VCaP (cell line): Measurements from ENCODE around the gene KCTD6.

Source experiments
- H3K27ac ChIP-seq: fragments of 450-650 bp; 2 replicates; pipeline ENCODE4 v1.5.1; 2017
- CTCF ChIP-seq: fragments of 450-650 bp; conservative IDR thresholded peaks from 2 replicates; pipeline ENCODE4 v1.5.1; 2017; ENCODE audit warnings: mild to moderate bottlenecking, moderate library complexity

The KCTD6 gene

GRCh38 chr3:58478781-58479180, 13.1 kb upstream of the KCTD6 start:
- TF ChIP-seq CTCF, result no peak

DNA sequence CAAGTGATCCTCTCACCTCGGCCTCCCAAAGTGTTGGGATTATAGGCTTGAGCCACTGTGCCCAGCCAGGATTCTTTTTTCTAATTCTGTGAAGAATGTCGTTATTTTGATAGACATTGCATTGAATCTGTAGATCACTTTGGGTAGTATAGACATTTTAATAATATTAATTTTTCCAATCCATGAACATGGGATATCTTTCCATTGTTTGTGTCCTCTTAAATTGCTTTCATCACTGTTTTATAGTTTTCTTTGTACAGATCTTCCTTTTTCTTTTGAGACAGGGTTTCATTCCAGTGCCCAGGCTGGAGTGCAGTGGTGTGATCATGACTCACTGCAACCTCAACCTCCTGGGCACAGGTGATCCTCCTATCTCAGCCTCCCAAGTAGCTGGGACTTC, 11.6 kb upstream of the KCTD6 start:
- TF ChIP-seq CTCF, result no peak
- no peak overlapping the region for H3K27ac ChIP-seq

More at GRCh38 chr3:58478781-58479180, 13.1 kb upstream of the KCTD6 start:
- no peak overlapping the region for H3K27ac ChIP-seq

DNA sequence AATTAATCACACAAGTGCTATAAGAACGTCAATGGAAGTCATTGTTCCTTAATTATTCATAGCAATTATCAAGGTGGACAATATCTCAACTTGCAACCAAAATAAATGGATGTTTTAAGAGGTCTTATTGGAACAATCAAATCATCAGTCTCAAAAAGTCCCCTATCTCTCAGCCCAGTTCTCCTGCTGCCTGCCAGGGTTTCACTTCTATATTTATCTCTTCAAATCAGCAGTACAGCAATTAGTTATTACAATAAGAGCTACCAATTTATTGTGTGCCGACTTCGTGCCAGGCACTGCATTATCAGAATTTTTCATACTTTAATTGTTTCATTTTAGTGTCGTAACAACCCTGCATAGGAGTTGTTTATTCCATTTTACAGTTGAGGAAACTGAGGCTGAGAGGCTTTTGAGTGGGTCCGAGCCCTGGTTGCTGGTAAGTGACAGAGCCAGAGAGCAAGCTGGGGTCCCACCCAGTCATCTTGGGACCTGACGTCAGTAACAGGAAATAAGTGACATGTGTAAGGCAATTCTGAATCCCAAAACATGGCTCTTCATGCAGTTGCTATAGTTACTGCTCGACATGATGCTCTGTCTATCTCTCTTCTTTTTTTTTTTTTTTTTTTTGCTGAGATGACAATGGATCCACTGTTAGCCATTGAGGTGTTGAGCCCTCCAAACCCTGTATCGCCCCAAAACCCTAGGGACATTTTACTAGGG, 8.8 kb upstream of the KCTD6 start:
- no peak for TF ChIP-seq CTCF
- H3K27ac ChIP-seq, result no peak overlapping the region

GRCh38 chr3:58484045-58484721, 7.7 kb upstream of the KCTD6 start:
- TF ChIP-seq CTCF, result no peak
- H3K27ac ChIP-seq, result no peak overlapping the region

- no peak for TF ChIP-seq CTCF
- no peak overlapping the region for H3K27ac ChIP-seq
Measured at GRCh38 chr3:58484722-58485069, 7.2 kb upstream of the KCTD6 start.

- H3K27ac ChIP-seq, result no peak overlapping the region
- TF ChIP-seq CTCF, result no peak
Measured at GRCh38 chr3:58485801-58486435, 6.0 kb upstream of the KCTD6 start.

GRCh38 chr3:58487140-58487886, 4.6 kb upstream of the KCTD6 start:
- no peak for TF ChIP-seq CTCF
- H3K27ac ChIP-seq, result no peak overlapping the region
